HFF-Myc (cell line): Measurements from ENCODE around the gene ATP4A.

Source experiments
- DNase-seq: peaks from one replicate; pipeline ENCODE4 v3.0.0-alpha.2; 2011; ENCODE audit warnings: low read depth; ENCODE audit errors: extremely low read depth
- H3K4me3 ChIP-seq: replicated peaks from 2 replicates; pipeline ENCODE4 v1.5.1; 2011; ENCODE audit warnings: low read depth, mild to moderate bottlenecking, control low read depth, low read length
- TF ChIP-seq, protein P1 (sequence below): IDR thresholded peaks from 2 replicates; pipeline ENCODE4 v1.5.1; 2012; ENCODE audit warnings: mild to moderate bottlenecking, low read depth, low read length, control low read depth; ENCODE audit errors: missing control alignments

The ATP4A gene

DNA sequence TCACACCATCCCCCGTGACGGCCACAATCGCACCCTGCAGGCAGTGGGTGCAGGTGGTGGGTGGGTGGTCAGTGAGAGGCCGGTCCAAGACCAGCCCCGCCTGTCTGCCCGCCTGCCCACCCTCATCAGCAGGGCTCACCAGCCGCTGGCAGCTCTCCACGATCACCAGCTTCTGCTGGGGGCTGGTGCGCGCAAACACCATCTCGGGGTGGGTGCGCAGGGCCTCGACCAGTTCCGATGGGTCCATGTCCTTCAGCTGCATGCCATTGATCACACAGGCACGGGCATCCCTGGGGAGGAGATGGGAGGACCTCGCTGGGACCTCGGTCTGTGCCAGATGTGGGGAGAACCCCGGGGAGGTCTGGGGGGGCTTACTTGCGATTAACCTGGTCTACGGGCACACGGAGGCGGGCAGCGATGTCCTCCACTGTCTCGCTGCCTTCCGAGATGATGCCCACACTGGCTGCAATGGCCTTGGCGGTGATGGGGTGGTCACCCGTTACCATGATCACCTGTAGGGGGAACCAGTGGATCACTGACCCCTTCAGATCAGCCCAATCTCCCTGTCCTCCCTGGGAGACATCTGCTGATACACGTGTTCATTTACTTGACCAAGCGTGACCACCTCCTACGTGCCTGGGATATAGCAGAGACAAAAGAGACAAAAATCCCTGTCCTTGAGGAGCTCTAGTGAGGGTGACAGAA lies 8.0 kb downstream of the ATP4A start:
- TF ChIP-seq, protein P1, sequence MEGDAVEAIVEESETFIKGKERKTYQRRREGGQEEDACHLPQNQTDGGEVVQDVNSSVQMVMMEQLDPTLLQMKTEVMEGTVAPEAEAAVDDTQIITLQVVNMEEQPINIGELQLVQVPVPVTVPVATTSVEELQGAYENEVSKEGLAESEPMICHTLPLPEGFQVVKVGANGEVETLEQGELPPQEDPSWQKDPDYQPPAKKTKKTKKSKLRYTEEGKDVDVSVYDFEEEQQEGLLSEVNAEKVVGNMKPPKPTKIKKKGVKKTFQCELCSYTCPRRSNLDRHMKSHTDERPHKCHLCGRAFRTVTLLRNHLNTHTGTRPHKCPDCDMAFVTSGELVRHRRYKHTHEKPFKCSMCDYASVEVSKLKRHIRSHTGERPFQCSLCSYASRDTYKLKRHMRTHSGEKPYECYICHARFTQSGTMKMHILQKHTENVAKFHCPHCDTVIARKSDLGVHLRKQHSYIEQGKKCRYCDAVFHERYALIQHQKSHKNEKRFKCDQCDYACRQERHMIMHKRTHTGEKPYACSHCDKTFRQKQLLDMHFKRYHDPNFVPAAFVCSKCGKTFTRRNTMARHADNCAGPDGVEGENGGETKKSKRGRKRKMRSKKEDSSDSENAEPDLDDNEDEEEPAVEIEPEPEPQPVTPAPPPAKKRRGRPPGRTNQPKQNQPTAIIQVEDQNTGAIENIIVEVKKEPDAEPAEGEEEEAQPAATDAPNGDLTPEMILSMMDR, result peak; percentile 28
- peak; percentile 30 for DNase-seq
- no peak overlapping the region for H3K4me3 ChIP-seq

DNA sequence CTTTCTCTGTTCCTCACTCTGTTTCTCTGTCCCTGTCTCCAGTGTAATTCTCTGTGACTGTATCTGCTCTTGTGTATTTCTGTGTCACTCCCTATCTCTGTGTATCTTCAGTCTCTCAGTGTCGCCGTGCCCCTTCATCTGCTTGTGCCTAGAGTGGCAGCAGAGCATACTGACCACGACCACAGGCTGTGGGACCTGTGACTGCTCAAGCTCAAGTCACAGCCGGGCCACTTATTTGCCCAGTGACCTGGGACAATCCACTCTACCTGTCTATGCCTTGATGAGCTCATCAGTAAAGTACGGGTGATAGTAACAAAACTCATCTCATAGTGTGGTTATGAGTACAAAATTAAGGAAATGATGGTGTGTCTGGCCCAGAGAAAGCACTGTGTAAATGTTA lies 9.4 kb downstream of the ATP4A start:
- no peak for DNase-seq
- TF ChIP-seq, protein P1, result no peak
- H3K4me3 ChIP-seq, result no peak overlapping the region

DNA sequence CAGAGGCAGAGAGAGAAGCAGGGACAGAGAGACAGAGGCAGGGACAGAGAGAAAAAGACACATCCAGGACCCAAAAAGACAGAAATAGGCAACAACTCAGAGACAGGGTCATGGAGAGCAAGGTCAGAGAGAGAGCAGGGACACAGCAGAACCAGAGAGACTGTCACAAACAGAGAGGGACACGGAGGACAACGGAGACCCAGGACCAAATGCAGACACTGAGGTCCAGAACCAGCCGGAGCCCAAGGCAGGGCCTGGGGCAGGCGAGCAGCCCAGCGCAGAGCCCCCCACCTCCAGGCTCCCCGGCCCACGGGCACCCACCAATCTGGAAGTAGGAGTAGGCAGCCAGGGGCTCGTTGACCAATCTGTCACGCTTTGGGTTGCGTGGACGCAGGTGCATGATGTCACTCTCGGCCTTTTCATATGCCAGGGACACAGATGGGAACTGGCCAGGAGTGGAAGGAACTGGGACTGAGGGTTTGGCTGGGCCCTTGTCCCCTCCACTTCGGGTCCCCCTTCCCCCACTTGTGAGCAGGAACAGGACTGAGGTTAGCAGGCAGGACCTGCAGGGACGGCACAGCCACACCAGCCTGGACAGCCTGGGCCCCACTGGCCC lies 10.0 kb downstream of the ATP4A start:
- TF ChIP-seq, protein P1, result no peak
- no peak for DNase-seq
- H3K4me3 ChIP-seq, result no peak overlapping the region

DNA sequence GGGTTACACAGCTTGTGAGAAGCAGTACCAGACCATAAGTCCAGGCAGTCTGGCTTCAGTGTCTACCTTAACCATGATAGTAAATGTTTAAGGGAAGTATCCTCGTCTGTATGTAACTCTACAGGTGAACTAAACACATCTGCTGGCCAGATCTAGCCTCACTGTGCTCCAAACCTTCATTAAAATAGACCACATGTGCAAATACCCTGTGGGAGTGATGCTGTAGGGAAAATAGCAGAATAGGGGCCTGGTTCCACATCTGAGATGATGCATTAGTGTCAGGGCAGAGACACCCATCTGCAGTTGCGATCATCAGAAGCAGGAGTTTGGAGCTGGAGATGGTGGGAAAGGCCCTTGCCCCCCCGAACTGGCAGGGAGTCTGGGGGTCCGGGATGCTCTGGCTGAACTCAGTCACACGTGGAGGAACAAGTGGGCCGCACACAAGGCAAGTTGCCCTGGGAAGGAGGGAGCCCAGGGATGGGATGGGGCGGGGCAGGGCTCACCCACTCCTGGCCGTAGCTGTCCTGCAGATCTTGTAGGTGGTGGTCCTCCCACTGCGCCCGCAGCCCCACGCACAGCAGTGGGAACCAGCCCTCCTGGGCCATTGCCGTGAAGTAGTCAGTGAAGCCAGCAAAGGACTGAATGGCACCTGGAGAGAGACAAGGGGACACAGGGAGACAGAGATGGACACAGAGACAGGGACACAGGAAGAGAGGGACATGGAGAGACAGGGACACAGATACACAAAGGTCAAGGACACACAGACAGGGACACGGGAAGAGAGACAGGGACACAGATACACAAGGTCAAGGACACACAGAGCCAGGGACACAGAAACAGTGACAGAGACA lies 10.7 kb downstream of the ATP4A start:
- H3K4me3 ChIP-seq, result no peak overlapping the region
- no peak for DNase-seq
- TF ChIP-seq, protein P1, result no peak

DNA sequence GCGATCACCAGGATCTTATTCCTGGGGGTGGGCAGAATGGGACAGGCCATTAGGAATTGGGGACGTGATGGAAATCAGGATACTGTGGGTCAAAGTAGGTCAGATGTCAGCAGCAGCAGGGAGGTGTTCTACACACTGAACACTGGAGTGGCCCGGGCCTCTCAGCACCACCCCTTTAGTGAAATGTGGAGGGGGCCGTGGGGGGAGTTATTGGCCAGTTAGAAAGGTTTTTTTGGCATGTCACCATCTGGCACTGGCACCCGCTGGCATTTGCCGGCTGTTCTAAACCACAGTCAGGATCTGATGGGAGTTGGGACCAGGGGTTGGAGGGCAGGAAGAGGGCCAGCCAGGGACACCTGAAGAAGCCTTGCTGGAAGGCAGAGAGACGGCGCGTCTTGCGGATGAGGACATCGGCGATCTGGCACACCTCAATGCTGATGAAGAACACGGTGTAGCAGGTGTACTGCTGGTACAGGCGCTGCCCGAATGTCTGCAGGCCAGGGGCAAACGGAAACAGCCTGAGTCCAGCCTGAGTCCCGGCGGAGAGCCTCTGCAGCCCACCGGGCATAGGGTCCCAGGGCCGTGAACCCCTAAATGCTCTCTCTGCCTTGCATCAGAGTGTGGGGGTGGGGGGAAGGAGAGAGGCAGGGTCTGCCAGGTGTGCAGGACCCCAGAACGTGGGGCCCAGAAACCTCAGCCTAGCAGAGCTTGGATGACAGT lies 12.2 kb downstream of the ATP4A start:
- TF ChIP-seq, protein P1, result no peak
- no peak for DNase-seq
- no peak overlapping the region for H3K4me3 ChIP-seq

DNA sequence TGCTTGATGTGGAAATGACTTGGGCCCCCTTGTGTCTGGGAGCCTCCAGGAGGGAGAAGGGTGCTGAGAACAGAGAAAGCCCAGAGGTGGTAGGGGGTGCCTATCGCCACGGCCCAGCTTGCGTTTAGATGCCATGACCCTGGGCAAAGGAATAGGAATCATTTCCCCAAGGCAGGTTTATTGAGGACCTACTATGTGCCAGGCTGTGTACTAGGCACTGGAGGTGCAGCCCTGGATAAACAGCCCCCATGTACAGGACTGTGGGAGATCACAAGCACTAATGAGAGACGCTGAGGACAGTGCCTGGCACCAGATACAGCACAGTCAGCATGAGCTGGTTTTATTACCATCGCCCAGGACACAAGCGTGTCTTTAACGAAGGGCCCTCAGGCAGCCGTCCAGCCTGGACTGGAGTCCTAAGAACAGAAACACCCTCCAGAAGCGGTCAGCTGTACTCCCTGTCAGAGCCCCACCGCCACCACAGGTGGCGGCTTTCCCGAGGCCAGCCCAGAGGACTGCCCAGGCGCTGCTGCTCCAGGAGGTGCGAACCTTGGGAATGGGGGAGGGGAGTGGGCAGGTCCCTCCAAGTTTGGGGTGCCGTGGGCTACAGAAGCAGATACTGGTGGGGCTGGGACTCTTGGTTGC lies 13.5 kb downstream of the ATP4A start:
- TF ChIP-seq, protein P1, result no peak
- H3K4me3 ChIP-seq, result no peak overlapping the region
- DNase-seq, result no peak
